ENCODE data around the gene MPP2. TPM values are rescaled to one million over a fixed set of nuclear protein-coding genes. Genes with fewer than 3 reads are reported as not detected.

The MPP2 gene
- total and polyA plus RNA-seq, 9 of the 15 experiments (the other 6 are each of a cell fraction or from before 2014, with no cell fraction given) = 0.04 to 1.0 (median 0.24) TPM

GRCh38 chr17:43907425-43907981 lies at the start of gene MPP2 (continued):
- TF ChIP-seq, protein P1, sequence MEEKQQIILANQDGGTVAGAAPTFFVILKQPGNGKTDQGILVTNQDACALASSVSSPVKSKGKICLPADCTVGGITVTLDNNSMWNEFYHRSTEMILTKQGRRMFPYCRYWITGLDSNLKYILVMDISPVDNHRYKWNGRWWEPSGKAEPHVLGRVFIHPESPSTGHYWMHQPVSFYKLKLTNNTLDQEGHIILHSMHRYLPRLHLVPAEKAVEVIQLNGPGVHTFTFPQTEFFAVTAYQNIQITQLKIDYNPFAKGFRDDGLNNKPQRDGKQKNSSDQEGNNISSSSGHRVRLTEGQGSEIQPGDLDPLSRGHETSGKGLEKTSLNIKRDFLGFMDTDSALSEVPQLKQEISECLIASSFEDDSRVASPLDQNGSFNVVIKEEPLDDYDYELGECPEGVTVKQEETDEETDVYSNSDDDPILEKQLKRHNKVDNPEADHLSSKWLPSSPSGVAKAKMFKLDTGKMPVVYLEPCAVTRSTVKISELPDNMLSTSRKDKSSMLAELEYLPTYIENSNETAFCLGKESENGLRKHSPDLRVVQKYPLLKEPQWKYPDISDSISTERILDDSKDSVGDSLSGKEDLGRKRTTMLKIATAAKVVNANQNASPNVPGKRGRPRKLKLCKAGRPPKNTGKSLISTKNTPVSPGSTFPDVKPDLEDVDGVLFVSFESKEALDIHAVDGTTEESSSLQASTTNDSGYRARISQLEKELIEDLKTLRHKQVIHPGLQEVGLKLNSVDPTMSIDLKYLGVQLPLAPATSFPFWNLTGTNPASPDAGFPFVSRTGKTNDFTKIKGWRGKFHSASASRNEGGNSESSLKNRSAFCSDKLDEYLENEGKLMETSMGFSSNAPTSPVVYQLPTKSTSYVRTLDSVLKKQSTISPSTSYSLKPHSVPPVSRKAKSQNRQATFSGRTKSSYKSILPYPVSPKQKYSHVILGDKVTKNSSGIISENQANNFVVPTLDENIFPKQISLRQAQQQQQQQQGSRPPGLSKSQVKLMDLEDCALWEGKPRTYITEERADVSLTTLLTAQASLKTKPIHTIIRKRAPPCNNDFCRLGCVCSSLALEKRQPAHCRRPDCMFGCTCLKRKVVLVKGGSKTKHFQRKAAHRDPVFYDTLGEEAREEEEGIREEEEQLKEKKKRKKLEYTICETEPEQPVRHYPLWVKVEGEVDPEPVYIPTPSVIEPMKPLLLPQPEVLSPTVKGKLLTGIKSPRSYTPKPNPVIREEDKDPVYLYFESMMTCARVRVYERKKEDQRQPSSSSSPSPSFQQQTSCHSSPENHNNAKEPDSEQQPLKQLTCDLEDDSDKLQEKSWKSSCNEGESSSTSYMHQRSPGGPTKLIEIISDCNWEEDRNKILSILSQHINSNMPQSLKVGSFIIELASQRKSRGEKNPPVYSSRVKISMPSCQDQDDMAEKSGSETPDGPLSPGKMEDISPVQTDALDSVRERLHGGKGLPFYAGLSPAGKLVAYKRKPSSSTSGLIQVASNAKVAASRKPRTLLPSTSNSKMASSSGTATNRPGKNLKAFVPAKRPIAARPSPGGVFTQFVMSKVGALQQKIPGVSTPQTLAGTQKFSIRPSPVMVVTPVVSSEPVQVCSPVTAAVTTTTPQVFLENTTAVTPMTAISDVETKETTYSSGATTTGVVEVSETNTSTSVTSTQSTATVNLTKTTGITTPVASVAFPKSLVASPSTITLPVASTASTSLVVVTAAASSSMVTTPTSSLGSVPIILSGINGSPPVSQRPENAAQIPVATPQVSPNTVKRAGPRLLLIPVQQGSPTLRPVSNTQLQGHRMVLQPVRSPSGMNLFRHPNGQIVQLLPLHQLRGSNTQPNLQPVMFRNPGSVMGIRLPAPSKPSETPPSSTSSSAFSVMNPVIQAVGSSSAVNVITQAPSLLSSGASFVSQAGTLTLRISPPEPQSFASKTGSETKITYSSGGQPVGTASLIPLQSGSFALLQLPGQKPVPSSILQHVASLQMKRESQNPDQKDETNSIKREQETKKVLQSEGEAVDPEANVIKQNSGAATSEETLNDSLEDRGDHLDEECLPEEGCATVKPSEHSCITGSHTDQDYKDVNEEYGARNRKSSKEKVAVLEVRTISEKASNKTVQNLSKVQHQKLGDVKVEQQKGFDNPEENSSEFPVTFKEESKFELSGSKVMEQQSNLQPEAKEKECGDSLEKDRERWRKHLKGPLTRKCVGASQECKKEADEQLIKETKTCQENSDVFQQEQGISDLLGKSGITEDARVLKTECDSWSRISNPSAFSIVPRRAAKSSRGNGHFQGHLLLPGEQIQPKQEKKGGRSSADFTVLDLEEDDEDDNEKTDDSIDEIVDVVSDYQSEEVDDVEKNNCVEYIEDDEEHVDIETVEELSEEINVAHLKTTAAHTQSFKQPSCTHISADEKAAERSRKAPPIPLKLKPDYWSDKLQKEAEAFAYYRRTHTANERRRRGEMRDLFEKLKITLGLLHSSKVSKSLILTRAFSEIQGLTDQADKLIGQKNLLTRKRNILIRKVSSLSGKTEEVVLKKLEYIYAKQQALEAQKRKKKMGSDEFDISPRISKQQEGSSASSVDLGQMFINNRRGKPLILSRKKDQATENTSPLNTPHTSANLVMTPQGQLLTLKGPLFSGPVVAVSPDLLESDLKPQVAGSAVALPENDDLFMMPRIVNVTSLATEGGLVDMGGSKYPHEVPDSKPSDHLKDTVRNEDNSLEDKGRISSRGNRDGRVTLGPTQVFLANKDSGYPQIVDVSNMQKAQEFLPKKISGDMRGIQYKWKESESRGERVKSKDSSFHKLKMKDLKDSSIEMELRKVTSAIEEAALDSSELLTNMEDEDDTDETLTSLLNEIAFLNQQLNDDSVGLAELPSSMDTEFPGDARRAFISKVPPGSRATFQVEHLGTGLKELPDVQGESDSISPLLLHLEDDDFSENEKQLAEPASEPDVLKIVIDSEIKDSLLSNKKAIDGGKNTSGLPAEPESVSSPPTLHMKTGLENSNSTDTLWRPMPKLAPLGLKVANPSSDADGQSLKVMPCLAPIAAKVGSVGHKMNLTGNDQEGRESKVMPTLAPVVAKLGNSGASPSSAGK (IDR thresholded peaks at IDR 0.05) = peak; percentile 43; the same call in 1 of the 2 replicates
- TF ChIP-seq NRF1 (conservative IDR thresholded peaks at IDR 0.05 in 1 of 2, IDR thresholded peaks at IDR 0.05 in 1 of 2) (0 out of 4 replicates have a peak, but pooled peaks of 1 of the 2 experiments have one; percentile 19), ZNF239 (CRISPR knock-in tag; IDR thresholded peaks at IDR 0.05) (no peak), JUND (IDR thresholded peaks at IDR 0.05; ENCODE audit: borderline replicate concordance, low read depth, low read length) (no peak), JUND (tag; IDR thresholded peaks at IDR 0.05; ENCODE audit: borderline replicate concordance, low read depth, low read length) (no peak), BCL6 (CRISPR knock-in tag; IDR thresholded peaks at IDR 0.05) (no peak), EGR1 (conservative IDR thresholded peaks at IDR 0.05) (peak; percentile 71), ZNF778 (CRISPR knock-in tag; IDR thresholded peaks at IDR 0.05) (no peak), GTF3C2 (IDR thresholded peaks at IDR 0.05; ENCODE audit: borderline replicate concordance, extremely low read depth, insufficient read length) (no peak), FOXJ2 (tag; IDR thresholded peaks at IDR 0.05) (no peak), MAZ (CRISPR knock-in tag; conservative IDR thresholded peaks at IDR 0.05 in 1 of 2, IDR thresholded peaks at IDR 0.05 in 1 of 2) (0 out of 4 replicates have a peak, but pooled peaks of 1 of the 2 experiments have one; percentile 47), ZNF212 (CRISPR knock-in tag; IDR thresholded peaks at IDR 0.05) (no peak), CBX5 (IDR thresholded peaks at IDR 0.05; ENCODE audit: borderline replicate concordance, low read depth) (no peak)

All from K562 (cell line).